HT-29 (cell line): ENCODE measurements around the gene CASP9. TPM values are rescaled to one million over a fixed set of nuclear protein-coding genes. Genes with fewer than 3 reads are reported as not detected.
A peak's percentile ranks its signal among the peaks of the same experiment; 100 is the strongest.
"Not testable (repeated sequence)": the region's sequence is repeated elsewhere in the genome, so short reads cannot be mapped to it uniquely, and the experiment has no call there.

Source experiments
- DNase-seq: peaks from one replicate; pipeline ENCODE4 v3.0.0-alpha.2; 2015; ENCODE audit warnings: low spot score
- total RNA-seq: library from RNA; depleted of rRNA; stranded (reverse); fragments of >200 nt; shearing (Covaris generic); gene quantifications from 2 replicates; pipeline ENCODE4 v1.2.3, GENCODE V29; 2014

Gene CASP9
- total RNA-seq, 1 experiment from 2014 or later = 15.7 TPM

- peak; percentile 68 for DNase-seq
These were observed 22.6 kb downstream of the CASP9 start for GRCh38 chr1:15501208-15502032.

- DNase-seq = no peak
These were observed 23.5 kb downstream of the CASP9 start for GRCh38 chr1:15500184-15501178.

DNA sequence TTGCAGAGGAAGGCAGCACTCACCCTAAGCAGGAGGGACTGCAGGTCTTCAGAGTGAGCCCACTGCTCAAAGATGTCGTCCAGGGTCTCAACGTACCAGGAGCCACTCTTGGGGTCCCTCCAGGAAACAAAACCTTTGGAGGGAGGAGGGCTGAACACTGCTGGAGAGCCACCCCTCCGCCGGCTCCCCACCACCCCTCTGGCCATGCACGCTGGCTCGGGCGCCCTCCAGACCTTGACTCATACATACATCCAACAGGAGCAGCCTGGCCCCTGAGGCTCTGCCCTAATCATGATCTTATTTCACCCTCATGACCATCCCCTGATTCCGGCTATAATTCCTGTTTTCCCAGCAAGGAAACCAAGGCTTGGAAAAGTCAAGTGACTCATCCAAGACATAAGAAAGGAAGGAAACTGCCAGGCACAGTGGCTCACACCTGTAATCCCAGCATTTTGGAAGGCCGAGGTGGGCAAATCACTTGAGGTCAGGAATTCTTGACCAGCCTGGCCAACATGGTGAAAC, 30.1 kb downstream of the CASP9 start:
- DNase-seq = no peak

DNA sequence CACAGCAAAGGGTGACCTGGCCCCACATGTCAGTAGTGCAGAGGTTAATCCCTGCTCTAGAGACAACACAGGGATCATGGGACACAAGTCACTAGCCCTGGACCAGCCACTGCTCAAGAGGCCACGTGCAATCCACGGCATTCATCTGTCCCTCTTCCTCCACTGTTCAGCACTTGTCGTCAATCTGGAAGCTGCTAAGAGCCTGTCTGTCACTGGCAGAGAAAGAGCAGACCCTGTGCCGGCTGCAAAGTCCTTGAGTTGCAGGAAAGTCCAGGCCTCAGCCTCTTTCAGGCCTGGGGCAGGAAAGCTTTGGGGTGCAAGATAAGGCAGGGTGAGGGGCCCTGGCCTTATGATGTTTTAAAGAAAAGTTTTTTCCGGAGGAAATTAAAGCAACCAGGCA, 31.4 kb downstream of the CASP9 start:
- DNase-seq = no peak

- not testable (repeated sequence) for DNase-seq
These were observed 33.0 kb downstream of the CASP9 start for GRCh38 chr1:15491010-15491409.

GRCh38 chr1:15489052-15489736, 34.8 kb downstream of the CASP9 start:
- DNase-seq = no peak

GRCh38 chr1:15488371-15488770, 35.6 kb downstream of the CASP9 start:
- DNase-seq = no peak

DNA sequence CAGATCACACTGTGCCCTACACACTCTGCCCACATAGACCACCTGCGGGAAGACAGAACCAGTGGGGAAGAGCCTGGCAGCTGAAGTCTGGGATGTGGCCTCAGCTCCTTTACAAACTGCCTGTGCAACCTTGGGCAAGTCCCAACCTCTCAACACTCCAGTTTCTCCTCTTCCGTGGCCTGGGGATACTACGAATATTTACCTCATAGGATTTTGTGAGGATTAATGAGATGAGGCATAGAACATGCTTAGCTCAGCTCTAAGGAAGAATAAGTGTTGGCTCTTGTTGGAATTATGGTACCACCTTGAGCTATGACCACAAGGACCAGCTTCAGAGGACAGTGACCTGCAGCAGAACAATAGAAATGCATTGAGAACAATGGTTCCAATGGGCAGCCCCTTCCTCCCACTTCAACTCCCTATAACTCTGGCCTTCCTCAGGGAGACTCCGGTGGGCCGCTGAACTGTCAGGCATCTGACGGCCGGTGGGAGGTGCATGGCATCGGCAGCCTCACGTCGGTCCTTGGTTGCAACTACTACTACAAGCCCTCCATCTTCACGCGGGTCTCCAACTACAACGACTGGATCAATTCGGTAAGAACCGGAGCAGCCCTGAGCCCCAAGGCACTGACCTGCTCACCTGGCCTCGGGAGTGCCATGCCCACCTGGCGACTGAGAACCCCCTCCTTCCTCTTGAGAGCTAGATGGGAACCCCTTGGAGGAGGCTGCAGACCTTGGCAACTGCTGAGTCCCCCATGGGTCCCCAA, 37.0 kb downstream of the CASP9 start:
- not testable (repeated sequence) for DNase-seq

- no peak for DNase-seq
These were observed 38.4 kb downstream of the CASP9 start for GRCh38 chr1:15485636-15486035.

DNA sequence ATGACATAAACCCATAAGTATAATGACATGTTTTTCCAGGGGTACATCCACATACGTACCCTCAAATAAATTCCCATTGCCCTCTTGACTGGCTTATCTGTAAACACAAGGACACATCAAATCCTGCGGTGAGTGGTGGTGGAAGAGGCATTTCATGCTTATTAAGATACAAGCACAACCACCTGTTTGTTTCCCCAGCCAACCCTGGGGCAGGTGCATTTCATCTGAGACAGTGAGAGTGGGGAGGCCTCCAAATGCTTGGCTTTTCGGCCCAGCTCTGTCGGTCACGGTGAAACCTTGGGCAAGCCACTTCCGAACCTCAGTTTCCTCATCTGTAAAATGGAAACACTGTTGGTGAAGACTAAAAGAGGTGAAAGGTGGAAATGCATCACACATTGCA, 39.6 kb downstream of the CASP9 start:
- not testable (repeated sequence) for DNase-seq

DNA sequence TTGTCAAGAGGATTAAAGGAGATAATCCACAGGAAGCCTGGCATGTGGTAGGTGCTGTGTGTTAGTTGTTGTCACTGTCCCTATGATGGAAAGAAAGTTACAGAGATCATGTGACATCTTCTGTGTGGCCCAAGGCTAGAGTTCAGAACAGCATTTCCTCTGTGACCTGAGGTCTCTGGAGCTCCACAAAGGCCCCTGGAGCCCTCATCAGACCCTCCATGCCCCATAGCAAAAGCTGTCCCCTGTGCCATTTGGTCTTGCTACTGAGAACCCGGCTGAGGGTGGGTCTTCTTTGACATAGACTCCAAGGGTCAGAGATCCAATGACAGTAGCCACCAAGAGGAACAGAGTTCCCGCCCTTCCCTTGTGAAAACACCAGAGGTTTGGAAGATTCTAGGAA, 40.0 kb downstream of the CASP9 start:
- no peak for DNase-seq

DNA sequence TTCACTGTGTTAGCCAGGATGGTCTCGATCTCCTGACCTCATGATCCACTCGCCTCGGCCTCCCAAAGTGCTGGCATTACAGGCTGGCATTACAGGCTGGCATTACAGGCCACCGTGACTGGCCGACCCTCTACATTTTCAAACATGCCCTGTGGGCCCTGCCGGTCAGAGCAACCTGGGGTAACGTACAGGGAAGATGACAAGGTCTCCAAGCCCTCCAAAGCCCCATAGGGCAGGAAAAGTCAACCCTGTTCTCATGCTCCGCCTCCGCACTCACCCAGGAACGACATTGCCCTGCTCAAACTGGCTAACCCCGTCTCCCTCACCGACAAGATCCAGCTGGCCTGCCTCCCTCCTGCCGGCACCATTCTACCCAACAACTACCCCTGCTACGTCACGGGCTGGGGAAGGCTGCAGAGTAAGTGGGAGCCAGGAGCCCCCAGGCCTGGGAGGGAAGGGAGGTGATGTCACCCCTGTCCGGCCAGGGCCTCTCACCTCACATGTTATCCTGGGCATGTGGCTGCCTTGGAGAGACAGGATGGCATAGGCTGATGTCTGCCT, 41.0 kb downstream of the CASP9 start:
- DNase-seq = not testable (repeated sequence)

DNA sequence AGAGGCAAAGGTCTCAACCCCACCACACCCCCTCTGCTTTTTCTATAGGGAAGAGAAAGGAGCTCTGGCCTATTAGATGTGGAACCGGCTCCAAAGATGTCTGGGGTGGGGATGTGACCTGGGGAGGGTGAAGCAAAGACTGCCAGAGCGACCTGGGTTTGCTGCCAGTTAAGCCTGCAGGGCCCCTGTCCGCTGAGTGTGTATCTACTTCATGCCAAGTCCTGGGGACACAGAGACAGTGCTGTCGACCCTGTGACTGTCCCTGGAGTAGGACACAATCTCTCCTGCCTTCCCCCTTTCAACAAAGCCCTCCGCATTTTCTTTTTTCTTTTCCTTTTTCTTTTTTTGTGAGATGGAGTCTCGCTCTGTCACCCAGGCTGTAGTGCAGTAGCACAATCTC, 41.6 kb downstream of the CASP9 start:
- not testable (repeated sequence) for DNase-seq

DNA sequence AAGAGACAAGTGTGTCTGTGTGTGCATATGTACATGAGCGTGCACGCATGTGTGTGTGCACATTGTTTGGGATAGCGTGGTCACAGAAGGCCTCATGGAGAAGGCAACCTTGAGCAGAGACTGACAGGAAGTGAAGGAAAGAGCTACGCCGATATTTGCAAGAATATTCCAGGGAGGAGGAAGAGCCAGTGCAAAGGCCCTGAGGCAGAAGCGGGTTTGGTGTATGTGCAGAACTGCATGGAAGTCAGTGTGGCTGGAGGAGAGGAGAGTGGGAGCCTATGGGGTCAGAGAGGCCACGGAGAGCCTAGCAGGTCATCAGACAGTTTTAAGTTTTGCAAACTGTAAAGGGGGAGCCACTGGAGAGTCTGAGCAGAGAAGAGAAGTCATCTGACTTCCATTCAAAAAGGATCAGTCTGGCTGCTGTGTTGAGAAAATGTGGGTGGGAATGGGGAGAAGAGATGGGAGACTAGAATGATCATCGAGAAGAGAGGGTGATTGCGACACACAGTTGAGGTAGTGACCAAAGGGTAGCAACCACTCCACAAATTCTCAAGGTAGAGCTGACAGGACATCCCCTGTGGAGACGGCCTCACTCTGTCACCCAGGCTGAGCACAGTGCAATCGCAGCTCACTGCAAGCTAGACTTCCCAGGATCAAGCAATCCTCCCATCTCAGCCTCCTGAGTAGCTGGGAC, 44.2 kb downstream of the CASP9 start:
- no peak for DNase-seq

GRCh38 chr1:15477646-15478212, 46.3 kb downstream of the CASP9 start:
- no peak for DNase-seq

DNA sequence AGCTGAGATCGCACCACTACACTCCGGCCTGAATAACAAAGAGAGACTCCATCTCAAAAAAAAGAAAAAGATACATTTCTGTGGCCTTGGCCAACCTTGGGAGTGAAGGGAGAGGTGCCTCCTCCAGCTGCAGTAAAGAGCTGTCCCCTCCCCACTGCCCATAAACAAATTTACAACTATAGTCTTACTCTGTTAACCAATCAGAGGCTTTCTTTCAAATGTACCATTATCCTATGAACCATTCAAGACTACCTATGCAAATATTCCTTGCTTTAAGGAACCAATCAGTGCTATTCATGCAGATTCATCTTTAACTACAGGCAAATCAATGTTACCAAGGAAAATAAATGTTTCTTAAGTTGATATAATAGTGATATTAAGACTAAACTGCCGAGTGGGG, 47.1 kb downstream of the CASP9 start:
- DNase-seq = no peak

DNA sequence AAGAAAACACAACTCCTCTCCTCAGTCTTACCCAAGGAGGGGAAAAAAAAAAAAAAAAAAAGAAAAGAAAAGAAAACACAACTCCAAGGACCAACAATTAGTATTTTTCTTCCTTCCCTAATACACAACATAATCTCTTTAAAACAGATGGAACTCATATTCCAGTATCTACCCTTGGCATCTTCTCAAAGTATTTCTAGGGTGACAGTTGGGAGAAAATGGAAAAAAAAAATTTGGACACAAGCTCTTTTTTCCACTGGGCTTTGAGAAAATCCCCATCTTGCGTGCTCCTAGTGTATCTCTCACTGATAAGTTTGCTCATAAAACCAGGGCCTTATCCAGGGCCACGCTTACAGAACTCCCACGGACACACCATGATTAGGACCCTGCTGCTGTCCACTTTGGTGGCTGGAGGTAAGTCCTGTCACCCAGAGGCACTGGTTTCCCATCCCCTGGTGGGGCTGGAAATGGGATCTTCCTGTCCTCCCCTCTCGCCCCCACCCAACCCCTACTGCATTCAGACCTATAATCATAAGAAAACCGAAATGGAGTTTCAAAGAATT, 48.2 kb downstream of the CASP9 start, which contains the start of gene CELA2B:
Gene CELA2B, plus strand, starts transcription at position 353 of the 563 bp plus-strand sequence. Its CDS starts 22 bp downstream, at position 375.
- no peak for DNase-seq

- no peak for DNase-seq
These were observed 51.4 kb downstream of the CASP9 start for GRCh38 chr1:15472587-15472986.

DNA sequence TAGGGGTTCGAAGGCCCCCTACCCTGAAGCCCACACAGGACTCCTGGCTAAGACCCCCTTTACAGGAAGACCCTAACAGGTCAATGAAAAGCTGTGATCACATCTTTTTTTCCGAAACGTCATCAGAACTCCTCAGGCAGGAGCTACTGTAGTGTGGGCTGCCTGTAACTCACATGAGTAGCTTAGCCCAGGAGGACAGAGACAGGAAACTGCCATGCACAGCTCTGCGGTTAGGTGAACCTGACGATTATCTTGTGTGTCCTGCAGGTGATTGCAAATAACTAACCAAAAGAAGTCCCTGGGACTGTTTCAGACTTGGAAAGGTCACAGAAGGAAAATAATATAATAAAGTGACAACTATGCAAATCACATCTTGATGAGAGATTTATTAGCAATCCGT, 52.3 kb downstream of the CASP9 start:
- not testable (repeated sequence) for DNase-seq
